ENCODE measurements around the gene WAS.

WAS gene

GRCh38 chrX:48703228-48703627, 19.6 kb downstream of the WAS start:
- no peak overlapping the region for H3K4me3 ChIP-seq (replicated peaks; ENCODE audit: low read depth, low read length)
- DNase-seq (ENCODE audit: low read depth) = no peak
- no peak for TF ChIP-seq CTCF (IDR thresholded peaks at IDR 0.05; ENCODE audit: low read length, missing control alignments)

DNA sequence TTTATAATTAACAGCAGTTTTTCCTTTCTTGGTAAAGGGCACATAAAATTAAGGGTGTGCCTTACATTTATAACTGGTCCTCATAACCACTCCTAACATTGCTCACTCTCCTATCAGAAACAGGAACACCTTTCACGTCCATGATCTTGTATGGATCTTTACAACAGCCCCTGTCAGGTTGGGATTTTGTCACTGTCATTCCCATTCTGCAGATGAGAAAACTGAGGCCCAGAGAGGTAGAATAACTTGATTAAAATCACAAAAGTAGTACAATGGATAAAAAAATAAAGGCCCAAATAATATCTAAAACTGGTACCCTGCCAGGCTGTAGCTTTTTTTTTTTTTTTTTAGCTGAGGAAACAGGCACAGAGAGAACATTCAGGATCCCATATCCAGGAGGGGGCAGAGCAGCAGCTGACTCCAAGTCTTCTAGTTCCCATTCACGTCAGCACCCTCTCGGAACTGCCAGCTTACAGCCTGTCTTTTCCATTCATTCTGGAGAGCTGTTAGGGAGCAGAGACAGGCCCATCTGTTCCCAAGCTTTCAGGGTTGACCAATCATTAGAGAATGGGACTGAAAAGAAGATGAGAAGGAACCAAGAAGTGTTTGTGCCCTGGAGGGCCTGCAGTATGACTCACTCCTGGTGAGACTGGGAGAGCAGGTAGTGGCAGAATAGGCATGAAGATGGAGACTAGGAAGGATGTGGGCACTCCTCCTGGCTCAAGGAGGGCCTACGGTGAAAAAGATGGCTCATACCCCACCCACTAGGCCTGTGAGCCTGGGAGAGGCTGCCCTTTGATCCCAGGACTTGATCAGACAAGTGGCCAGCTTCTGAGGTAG, 20.3 kb downstream of the WAS start:
- DNase-seq (ENCODE audit: low read depth) = peak; percentile 18
- no peak overlapping the region for H3K4me3 ChIP-seq (replicated peaks; ENCODE audit: low read depth, low read length)
- no peak for TF ChIP-seq CTCF (IDR thresholded peaks at IDR 0.05; ENCODE audit: low read length, missing control alignments)

DNA sequence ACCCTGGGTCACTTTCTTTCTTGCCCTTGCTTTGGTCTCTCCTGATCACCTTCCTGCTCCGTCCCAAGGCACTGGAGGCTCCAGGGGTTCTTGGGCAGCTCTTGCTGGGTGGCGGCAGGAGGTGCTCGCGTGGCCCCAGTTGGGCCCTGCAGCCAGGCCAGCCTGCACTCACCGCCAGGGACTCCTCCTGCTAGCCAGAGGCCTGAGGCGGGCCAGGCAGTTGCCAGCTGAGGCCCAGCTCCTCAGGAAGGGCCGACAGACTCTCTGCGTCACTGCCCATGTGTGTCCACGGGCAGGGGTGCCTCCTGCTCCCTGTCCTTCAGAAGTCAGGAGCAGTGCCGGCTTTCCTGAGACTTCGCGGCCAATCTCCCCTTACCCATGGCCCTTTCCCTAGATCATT, 22.3 kb downstream of the WAS start:
- TF ChIP-seq CTCF (IDR thresholded peaks at IDR 0.05; ENCODE audit: low read length, missing control alignments) = no peak
- no peak for DNase-seq (ENCODE audit: low read depth)
- H3K4me3 ChIP-seq (replicated peaks; ENCODE audit: low read depth, low read length) = no peak overlapping the region

GRCh38 chrX:48709522-48710112, 26.0 kb downstream of the WAS start:
- TF ChIP-seq CTCF (IDR thresholded peaks at IDR 0.05; ENCODE audit: low read length, missing control alignments) = no peak
- H3K4me3 ChIP-seq (replicated peaks; ENCODE audit: low read depth, low read length) = no peak overlapping the region
- DNase-seq (ENCODE audit: low read depth) = no peak

DNA sequence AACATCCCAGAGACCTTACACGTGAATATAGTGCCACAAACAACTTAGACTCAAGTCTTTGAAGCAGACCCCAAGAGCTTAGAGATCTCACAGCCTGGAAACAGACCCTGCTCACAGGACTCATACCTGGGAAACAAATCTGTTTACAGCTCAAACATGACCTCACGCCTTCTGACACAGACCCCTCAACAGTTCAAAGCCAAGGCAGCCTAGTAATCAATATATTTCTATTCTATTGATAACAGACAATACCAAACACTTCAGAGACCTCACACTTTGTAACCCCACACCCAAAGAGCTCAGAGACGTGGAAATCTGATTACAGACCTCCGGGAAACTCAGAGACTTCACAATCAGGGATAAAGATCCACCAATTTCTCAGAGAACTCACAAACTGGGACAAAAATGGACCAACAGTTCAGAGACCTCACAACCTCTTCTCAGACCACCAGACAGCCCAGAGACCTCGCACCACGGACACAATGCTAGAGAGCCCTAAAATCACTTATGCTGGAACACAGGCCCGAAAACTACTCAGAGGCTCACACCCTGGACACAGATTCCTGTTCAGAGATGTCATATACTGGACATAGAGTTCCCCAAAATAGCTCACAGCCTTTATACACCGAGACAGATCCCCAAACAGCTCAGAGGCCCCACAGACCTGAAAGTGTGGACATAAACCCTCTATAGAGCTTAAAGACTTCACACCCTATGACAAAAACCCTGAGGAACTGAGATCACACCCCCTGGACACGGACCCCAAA, 27.7 kb downstream of the WAS start:
- no peak overlapping the region for H3K4me3 ChIP-seq (replicated peaks; ENCODE audit: low read depth, low read length)
- DNase-seq (ENCODE audit: low read depth) = no peak
- no peak for TF ChIP-seq CTCF (IDR thresholded peaks at IDR 0.05; ENCODE audit: low read length, missing control alignments)

GRCh38 chrX:48711929-48712505, 28.4 kb downstream of the WAS start:
- DNase-seq (ENCODE audit: low read depth) = no peak
- H3K4me3 ChIP-seq (replicated peaks; ENCODE audit: low read depth, low read length) = no peak overlapping the region
- no peak for TF ChIP-seq CTCF (IDR thresholded peaks at IDR 0.05; ENCODE audit: low read length, missing control alignments)
